SK-N-SH (cell line): ENCODE results near the gene SCAANT1. TPM values are rescaled to one million over a fixed set of nuclear protein-coding genes. Genes with fewer than 3 reads are reported as not detected.

Source experiments
- CTCF ChIA-PET: fragments of 300-600, 350-600 bp; formaldehyde crosslinking; extraction: SDS; loops from one replicate; lab custom pipeline; 2021; lab: Yijun Ruan, JAX
- POLR2A ChIA-PET: fragments of 350-600 bp; sonication (Branson Sonifier 250); formaldehyde crosslinking; extraction: SDS; loops from one replicate; lab custom pipeline; 2020; ENCODE audit warnings: antibody characterized with exemption, inconsistent platforms; lab: Yijun Ruan, JAX
- DNase-seq: peaks from one replicate; pipeline ENCODE4 v3.0.0; 2012
- H2AFZ ChIP-seq: fragments of 200-600 bp; sonication (generic); 2 replicates; pipeline ENCODE4 v1.8.1; 2016; ENCODE audit warnings: antibody characterized with exemption, mild to moderate bottlenecking, low read depth
- H3F3A ChIP-seq: fragments of 200-600 bp; sonication (generic); replicated peaks from 2 replicates; pipeline ENCODE3; 2016; ENCODE audit warnings: antibody characterized with exemption, mild to moderate bottlenecking; ENCODE audit not compliant: insufficient read depth
- H3K27ac ChIP-seq, 2 experiments: fragments of 200-500 bp in 1 of 2; fragments of 200-600 bp in 1 of 2; sonication (Bioruptor generic) in 1 of 2; sonication (generic), shearing (Covaris generic) in 1 of 2; 2 replicates each; pipeline versions ENCODE4 v1.5.1 to v1.6.1; 2014 to 2016; ENCODE audit warnings: low read depth in 2 of 2, inconsistent platforms in 1 of 2, low read length in 1 of 2, mild to moderate bottlenecking in 1 of 2, mixed read lengths in 1 of 2
- H3K27me3 ChIP-seq: fragments of 200-600 bp; sonication (generic), shearing (Covaris generic); 2 replicates; pipeline ENCODE4 v1.6.1; 2016; ENCODE audit warnings: mixed run types; ENCODE audit not compliant: insufficient read depth
- H3K36me3 ChIP-seq, 2 experiments: fragments of 200-500 bp in 1 of 2; fragments of 200-600 bp in 1 of 2; sonication (Bioruptor generic) in 1 of 2; sonication (generic) in 1 of 2; replicated peaks in 1 of 2; 2 replicates each; pipeline versions ENCODE3 to v1.5.1; 2014 to 2016; ENCODE audit warnings: low read length in 1 of 2, mild to moderate bottlenecking in 1 of 2; ENCODE audit not compliant: insufficient read depth in 2 of 2, control insufficient read depth in 1 of 2
- H3K4me1 ChIP-seq, 2 experiments: fragments of 200-500 bp in 1 of 2; fragments of 200-600 bp in 1 of 2; sonication (Bioruptor generic) in 1 of 2; sonication (generic), shearing (Covaris generic) in 1 of 2; 2 replicates each; pipeline versions ENCODE4 v1.5.1 to v1.6.1; 2014 to 2016; ENCODE audit warnings: low read depth in 1 of 2, low read length in 1 of 2, mixed run types in 1 of 2; ENCODE audit not compliant: insufficient read depth in 2 of 2, control insufficient read depth in 1 of 2
- H3K4me2 ChIP-seq: fragments of 200-600 bp; sonication (generic), shearing (Covaris generic); 2 replicates; pipeline ENCODE4 v1.6.1; 2017; ENCODE audit warnings: mixed run types
- H3K4me3 ChIP-seq, 2 experiments: fragments of 200-500 bp in 1 of 2; fragments of 200-600 bp in 1 of 2; sonication (Bioruptor generic) in 1 of 2; sonication (generic), shearing (Covaris generic) in 1 of 2; 2 replicates each; pipeline versions ENCODE4 v1.5.1 to v1.8.1; 2014 to 2016; ENCODE audit warnings: low read depth in 2 of 2, inconsistent platforms in 1 of 2, low read length in 1 of 2, mild to moderate bottlenecking in 1 of 2, mixed read lengths in 1 of 2, moderate library complexity in 1 of 2
- H3K79me2 ChIP-seq: fragments of 200-600 bp; sonication (generic); 2 replicates; pipeline ENCODE4 v1.8.1; 2017; ENCODE audit warnings: mild to moderate bottlenecking; ENCODE audit not compliant: insufficient read depth
- H3K9ac ChIP-seq: fragments of 200-600 bp; sonication (generic); 2 replicates; pipeline ENCODE4 v1.6.1; 2017; ENCODE audit warnings: mixed run types
- H3K9me2 ChIP-seq: fragments of 200-600 bp; sonication (generic); 2 replicates; pipeline ENCODE4 v1.6.1; 2017; ENCODE audit warnings: mixed run types
- H3K9me3 ChIP-seq: fragments of 200-600 bp; sonication (generic); 2 replicates; pipeline ENCODE4 v1.6.1; 2017; ENCODE audit warnings: mixed run types, mild to moderate bottlenecking, moderate library complexity
- H4K20me1 ChIP-seq: fragments of 200-600 bp; sonication (generic); 2 replicates; pipeline ENCODE4 v1.6.1; 2017; ENCODE audit warnings: mild to moderate bottlenecking, mixed run types; ENCODE audit not compliant: insufficient read depth
- CTCF ChIP-seq: fragments of 200-600 bp; sonication (generic); IDR thresholded peaks from 2 replicates; pipeline ENCODE4 v1.6.1; 2017; ENCODE audit warnings: antibody characterized with exemption, mild to moderate bottlenecking, moderate library complexity
- GATA2 ChIP-seq: sonication (generic); formaldehyde crosslinking; IDR thresholded peaks from 2 replicates; pipeline ENCODE4 v1.5.0; 2020; ENCODE audit warnings: mild to moderate bottlenecking, missing genetic modification reagents
- PBX3 ChIP-seq: IDR thresholded peaks from 2 replicates; pipeline ENCODE4; 2012
- SMC3 ChIP-seq: IDR thresholded peaks from 2 replicates; pipeline ENCODE4 v1.6.1; 2012; ENCODE audit warnings: low read depth, low read length, improper control_type of control experiment
- USF1 ChIP-seq: IDR thresholded peaks from 2 replicates; pipeline ENCODE4 v1.4.0; 2012; ENCODE audit warnings: low read depth, borderline replicate concordance
- YY1 ChIP-seq: IDR thresholded peaks from 2 replicates; pipeline ENCODE4 v1.4.0; 2012; ENCODE audit warnings: low read depth, mild to moderate bottlenecking
- WGBS: methylation state at CpG from one replicate; pipeline ENCODE4 v1.1.6; 2017; ENCODE audit warnings: low lambda C conversion rate; 5-methylcytosine and 5-hydroxymethylcytosine counted together
- polyA plus RNA-seq, 3 experiments: library from polyadenylated mRNA; depleted of rRNA; stranded (reverse); fragments of >200 nt; gene quantifications; 2 replicates each; pipeline ENCODE4 v1.2.3, GENCODE V29; 2012

Gene SCAANT1
- polyA plus RNA-seq, 1 of the 3 experiments (the other 2 are of a cell fraction) = not detected

- TF ChIP-seq PBX3 (no peak), SMC3 (no peak), CTCF (no peak), USF1 (no peak), YY1 (no peak)
- TF ChIP-seq, all 33 proteins: peak for 0
These were observed 10.5 kb upstream of the SCAANT1 start (continued) for GRCh38 chr3:63922491-63923199.

- 97% methylated on average over 6 of the region's 6 CpGs for WGBS
- DNase-seq = no peak
These were observed 9.7 kb upstream of the SCAANT1 start for GRCh38 chr3:63921741-63922482.

More at GRCh38 chr3:63921741-63922482, 9.7 kb upstream of the SCAANT1 start:
- no peaks in the 10 kb centered on the region for H3K9me2 ChIP-seq
- peaks cover 14% of the 10 kb centered on the region for H3F3A ChIP-seq
- ChIA-PET CTCF (no interaction called here), POLR2A (no interaction called here)
- H3K27me3 ChIP-seq = no peaks in the 10 kb centered on the region
- no peak for TF ChIP-seq GATA2 (CRISPR knock-in tag)
- TF ChIP-seq USF1 = no peak
- H3K36me3 ChIP-seq = peaks cover 37 to 40% of the 10 kb centered on the region in 2 experiments
- H3K4me1 ChIP-seq = no peaks in the 10 kb centered on the region; a peak in 2 of 4 replicates
- no peak overlapping the region for H3K4me2 ChIP-seq
- no peaks in the 10 kb centered on the region for H3K9me3 ChIP-seq
- H3K9ac ChIP-seq = no peak overlapping the region
- no peak overlapping the region for H3K4me3 ChIP-seq
- peaks cover 77% of the 10 kb centered on the region for H3K79me2 ChIP-seq
- H3K27ac ChIP-seq = no peak overlapping the region
- H4K20me1 ChIP-seq = peaks cover 9% of the 10 kb centered on the region
- no peak overlapping the region for H2AFZ ChIP-seq
